CD8-positive, alpha-beta memory T cell (primary cell): ENCODE results near the gene SDK1. TPM values are rescaled to one million over a fixed set of nuclear protein-coding genes. Genes with fewer than 3 reads are reported as not detected.
"Not testable (repeated sequence)": the region's sequence is repeated elsewhere in the genome, so short reads cannot be mapped to it uniquely, and the experiment has no call there.

Source experiments
- CTCF ChIA-PET: fragments of 350-600 bp; sonication (Branson Sonifier 250); formaldehyde crosslinking; loops from one replicate; lab custom pipeline; 2021; ENCODE audit warnings: antibody characterized with exemption; lab: Charles Lee
- POLR2A ChIA-PET: fragments of 350-600 bp; sonication (Branson Sonifier 250); formaldehyde crosslinking; loops from one replicate; lab custom pipeline; 2021; ENCODE audit warnings: antibody characterized with exemption; lab: Charles Lee
- DNase-seq, 5 donors: peaks; one replicate each; pipeline versions ENCODE4 v3.0.0 to v3.0.0-alpha.2; 2020 to 2022; ENCODE audit warnings: mixed read lengths in 1 of 5
- H3K27ac ChIP-seq: one replicate; pipeline ENCODE4 v1.7.0; 2013; ENCODE audit warnings: low read depth, mild to moderate bottlenecking, low read length, moderate library complexity
- H3K27me3 ChIP-seq: 2 replicates; pipeline ENCODE4 v1.7.0; 2013; ENCODE audit warnings: low read length, mild to moderate bottlenecking; ENCODE audit not compliant: insufficient read depth, poor library complexity, severe bottlenecking
- H3K36me3 ChIP-seq: 2 replicates; pipeline ENCODE4 v1.7.0; 2013; ENCODE audit warnings: mild to moderate bottlenecking, low read length, moderate library complexity; ENCODE audit not compliant: insufficient read depth
- H3K4me1 ChIP-seq: 2 replicates; pipeline ENCODE4 v1.7.0; 2013; ENCODE audit warnings: mild to moderate bottlenecking, low read length, moderate library complexity; ENCODE audit not compliant: insufficient read depth
- H3K4me3 ChIP-seq: 2 replicates; pipeline ENCODE4 v1.7.0; 2013; ENCODE audit warnings: mild to moderate bottlenecking, low read length
- H3K9me3 ChIP-seq: 2 replicates; pipeline ENCODE4 v1.7.0; 2013; ENCODE audit warnings: mild to moderate bottlenecking, low read length
- H3K27ac Mint-ChIP-seq, 8 donors: one replicate each; pipeline ENCODE4 v1.8.0; 2020 to 2021; ENCODE audit warnings: mixed read lengths in 8 of 8, mild to moderate bottlenecking in 6 of 8, inconsistent platforms in 3 of 8, moderate library complexity in 3 of 8
- H3K27me3 Mint-ChIP-seq, 2 donors: one replicate each; pipeline ENCODE4 v1.8.0; 2020 to 2021; ENCODE audit warnings: mixed read lengths in 2 of 2, mild to moderate bottlenecking in 1 of 2, moderate library complexity in 1 of 2
- H3K36me3 Mint-ChIP-seq, 3 donors: one replicate each; pipeline ENCODE4 v1.8.0; 2020 to 2021; ENCODE audit warnings: mixed read lengths in 3 of 3, inconsistent platforms in 1 of 3, mild to moderate bottlenecking in 1 of 3
- H3K4me1 Mint-ChIP-seq, 3 donors: one replicate each; pipeline ENCODE4 v1.8.0; 2020 to 2021; ENCODE audit warnings: mixed read lengths in 3 of 3, inconsistent platforms in 1 of 3, mild to moderate bottlenecking in 1 of 3
- H3K4me3 Mint-ChIP-seq, 7 donors: one replicate each; pipeline ENCODE4 v1.8.0; 2020 to 2021; ENCODE audit warnings: mixed read lengths in 7 of 7, mild to moderate bottlenecking in 6 of 7, moderate library complexity in 4 of 7, inconsistent platforms in 2 of 7
- H3K9me3 Mint-ChIP-seq, 5 donors: one replicate each; pipeline ENCODE4 v1.8.0; 2020 to 2022; ENCODE audit warnings: mixed read lengths in 5 of 5, mild to moderate bottlenecking in 3 of 5, moderate library complexity in 2 of 5, inconsistent platforms in 1 of 5
- polyA plus RNA-seq: library from polyadenylated mRNA; unstranded; fragments of 300-500 nt; fragmentation: Illumina TruSeq; gene quantifications from one replicate; pipeline ENCODE4 v1.2.3, GENCODE V29; 2021
- total RNA-seq, 2 experiments: library from RNA; stranded (reverse); gene quantifications; one replicate each; pipeline ENCODE4 v1.2.3, GENCODE V29; 2021

Gene SDK1
- total and polyA plus RNA-seq, 3 experiments from 2014 or later: 0.04 TPM; not detected in 1

- Mint-ChIP-seq H3K9me3 (peaks cover 6 to 26% (median 22%) of the 10 kb centered on the region in 5 donors), H3K27ac (no peak overlapping the region), H3K36me3 (peaks cover 0 to 14% (median 2%) of the 10 kb centered on the region in 3 donors), H3K4me3 (no peak overlapping the region), H3K27me3 (peaks cover 7 to 41% of the 10 kb centered on the region in 2 donors), H3K4me1 (no peaks in the 10 kb centered on the region)
- DNase-seq: no peak
- H3K4me3 ChIP-seq: no peak overlapping the region
- H3K27me3 ChIP-seq: no peaks in the 10 kb centered on the region
- POLR2A ChIA-PET: no interaction called here
- no peaks in the 10 kb centered on the region for H3K36me3 ChIP-seq
- no peaks in the 10 kb centered on the region for H3K9me3 ChIP-seq
- no peaks in the 10 kb centered on the region for H3K4me1 ChIP-seq
- CTCF ChIA-PET: no interaction called here
- no peak overlapping the region for H3K27ac ChIP-seq
Observed at GRCh38 chr7:3575753-3576531, 274.9 kb downstream of the SDK1 start.

GRCh38 chr7:3578399-3578798 lies 277.3 kb downstream of the SDK1 start:
- Histone ChIP-seq H3K36me3 (no peaks in the 10 kb centered on the region), H3K4me3 (no peak overlapping the region), H3K9me3 (no peaks in the 10 kb centered on the region), H3K27ac (no peak overlapping the region), H3K27me3 (no peaks in the 10 kb centered on the region), H3K4me1 (no peaks in the 10 kb centered on the region)
- CTCF ChIA-PET: no interaction called here
- H3K27ac Mint-ChIP-seq: no peak overlapping the region
- H3K36me3 Mint-ChIP-seq: peaks cover 0 to 14% (median 2%) of the 10 kb centered on the region in 3 donors
- POLR2A ChIA-PET: no interaction called here
- H3K27me3 Mint-ChIP-seq: peaks cover 3 to 33% of the 10 kb centered on the region in 2 donors
- H3K4me3 Mint-ChIP-seq: no peak overlapping the region
- peaks cover 6 to 26% (median 22%) of the 10 kb centered on the region in 5 donors for H3K9me3 Mint-ChIP-seq
- no peaks in the 10 kb centered on the region for H3K4me1 Mint-ChIP-seq
- DNase-seq: no peak

- Mint-ChIP-seq H3K9me3 (peaks cover 6 to 26% (median 22%) of the 10 kb centered on the region in 5 donors), H3K27me3 (peaks cover 3 to 24% of the 10 kb centered on the region in 2 donors), H3K27ac (no peak overlapping the region), H3K4me1 (no peaks in the 10 kb centered on the region), H3K36me3 (peaks cover 0 to 14% (median 2%) of the 10 kb centered on the region in 3 donors), H3K4me3 (no peak overlapping the region)
- Histone ChIP-seq H3K9me3 (no peaks in the 10 kb centered on the region), H3K4me1 (no peaks in the 10 kb centered on the region), H3K27me3 (no peaks in the 10 kb centered on the region), H3K27ac (no peak overlapping the region), H3K4me3 (no peak overlapping the region), H3K36me3 (no peaks in the 10 kb centered on the region)
- CTCF ChIA-PET: no interaction called here
- POLR2A ChIA-PET: no interaction called here
- DNase-seq: no peak
Observed at GRCh38 chr7:3579638-3580219, 278.7 kb downstream of the SDK1 start.

GRCh38 chr7:3582145-3582544 lies 281.1 kb downstream of the SDK1 start:
- H3K27ac Mint-ChIP-seq, H3K36me3 ChIP-seq, H3K27ac ChIP-seq, H3K4me3 Mint-ChIP-seq, DNase-seq, H3K27me3 Mint-ChIP-seq, H3K4me1 Mint-ChIP-seq, H3K4me1 ChIP-seq, CTCF ChIA-PET, POLR2A ChIA-PET, H3K4me3 ChIP-seq, H3K27me3 ChIP-seq, H3K9me3 ChIP-seq: not testable (repeated sequence)
- Mint-ChIP-seq H3K36me3 (peaks cover 0 to 10% (median 2%) of the 10 kb centered on the region in 3 donors), H3K9me3 (peaks cover 6 to 22% (median 19%) of the 10 kb centered on the region in 5 donors)

GRCh38 chr7:3585826-3586225 lies 284.8 kb downstream of the SDK1 start:
- H3K27ac Mint-ChIP-seq: no peak overlapping the region
- Histone ChIP-seq H3K27me3 (no peaks in the 10 kb centered on the region), H3K4me1 (no peaks in the 10 kb centered on the region), H3K27ac (no peak overlapping the region), H3K4me3 (no peak overlapping the region), H3K9me3 (no peaks in the 10 kb centered on the region), H3K36me3 (no peaks in the 10 kb centered on the region)
- no peaks in the 10 kb centered on the region for H3K27me3 Mint-ChIP-seq
- no peaks in the 10 kb centered on the region for H3K36me3 Mint-ChIP-seq
- H3K4me1 Mint-ChIP-seq: no peaks in the 10 kb centered on the region
- ChIA-PET CTCF (interaction anchor here (0.7 kb wide), 1 partner anchor 1062 kb away, joined by 3 read pairs; no protein-coding TSS in a partner anchor), POLR2A (interaction anchor here (0.6 kb wide), 1 partner anchor 494 kb away, joined by 3 read pairs; no protein-coding TSS in a partner anchor)
- no peaks in the 10 kb centered on the region for H3K9me3 Mint-ChIP-seq
- DNase-seq: no peak
- H3K4me3 Mint-ChIP-seq: no peak overlapping the region

GRCh38 chr7:3588341-3588740 lies 287.3 kb downstream of the SDK1 start:
- Histone ChIP-seq H3K27ac (no peak overlapping the region), H3K36me3 (no peaks in the 10 kb centered on the region), H3K9me3 (no peaks in the 10 kb centered on the region), H3K4me3 (no peak overlapping the region), H3K4me1 (no peaks in the 10 kb centered on the region), H3K27me3 (no peaks in the 10 kb centered on the region)
- H3K27ac Mint-ChIP-seq: peak overlapping the region in 1 of 8 donors; percentile 72
- no peaks in the 10 kb centered on the region for H3K36me3 Mint-ChIP-seq
- ChIA-PET POLR2A (no interaction called here), CTCF (no interaction called here)
- no peaks in the 10 kb centered on the region for H3K4me1 Mint-ChIP-seq
- no peaks in the 10 kb centered on the region for H3K9me3 Mint-ChIP-seq
- no peaks in the 10 kb centered on the region for H3K27me3 Mint-ChIP-seq
- no peak overlapping the region for H3K4me3 Mint-ChIP-seq
- DNase-seq: no peak

- no peaks in the 10 kb centered on the region for H3K27me3 ChIP-seq
- no peaks in the 10 kb centered on the region for H3K36me3 ChIP-seq
- no peak overlapping the region for H3K4me3 ChIP-seq
- Mint-ChIP-seq H3K4me3 (no peak overlapping the region), H3K27ac (no peak overlapping the region), H3K4me1 (no peaks in the 10 kb centered on the region), H3K27me3 (peaks cover 2 to 10% of the 10 kb centered on the region in 2 donors), H3K9me3 (no peaks in the 10 kb centered on the region), H3K36me3 (no peaks in the 10 kb centered on the region)
- H3K27ac ChIP-seq: no peak overlapping the region
- H3K4me1 ChIP-seq: no peaks in the 10 kb centered on the region
- DNase-seq: no peak
- H3K9me3 ChIP-seq: no peaks in the 10 kb centered on the region
- ChIA-PET CTCF (no interaction called here), POLR2A (no interaction called here)
Observed at GRCh38 chr7:3589752-3590151, 288.7 kb downstream of the SDK1 start.

GRCh38 chr7:3591219-3591618 lies 290.2 kb downstream of the SDK1 start:
- Histone ChIP-seq H3K4me3 (no peak overlapping the region), H3K36me3 (no peaks in the 10 kb centered on the region), H3K4me1 (no peaks in the 10 kb centered on the region), H3K9me3 (no peaks in the 10 kb centered on the region), H3K27ac (no peak overlapping the region), H3K27me3 (no peaks in the 10 kb centered on the region)
- no peak overlapping the region for H3K27ac Mint-ChIP-seq
- CTCF ChIA-PET: no interaction called here
- peaks cover 2 to 17% of the 10 kb centered on the region in 2 donors for H3K27me3 Mint-ChIP-seq
- H3K9me3 Mint-ChIP-seq: no peaks in the 10 kb centered on the region
- no peaks in the 10 kb centered on the region for H3K36me3 Mint-ChIP-seq
- no peak overlapping the region for H3K4me3 Mint-ChIP-seq
- POLR2A ChIA-PET: no interaction called here
- H3K4me1 Mint-ChIP-seq: no peaks in the 10 kb centered on the region
- DNase-seq: no peak
